Tongue (tissue), 2 donors: ENCODE results near the gene CYP17A1. TPM values are rescaled to one million over a fixed set of nuclear protein-coding genes. Genes with fewer than 3 reads are reported as not detected.
A peak's percentile ranks its signal among the peaks of the same experiment; 100 is the strongest.
"Not testable (repeated sequence)": the region's sequence is repeated elsewhere in the genome, so short reads cannot be mapped to it uniquely, and the experiment has no call there.

Experiments
- DNase-seq: peaks from one replicate; pipeline ENCODE4 v3.0.0-alpha.2; 2015
- total RNA-seq: library from RNA; depleted of rRNA; stranded (reverse); fragments of >200 nt; gene quantifications from one replicate; pipeline ENCODE4 v1.2.3, GENCODE V29; 2014

CYP17A1 gene
- total RNA-seq, 1 donor from 2014 or later, result not detected

DNA sequence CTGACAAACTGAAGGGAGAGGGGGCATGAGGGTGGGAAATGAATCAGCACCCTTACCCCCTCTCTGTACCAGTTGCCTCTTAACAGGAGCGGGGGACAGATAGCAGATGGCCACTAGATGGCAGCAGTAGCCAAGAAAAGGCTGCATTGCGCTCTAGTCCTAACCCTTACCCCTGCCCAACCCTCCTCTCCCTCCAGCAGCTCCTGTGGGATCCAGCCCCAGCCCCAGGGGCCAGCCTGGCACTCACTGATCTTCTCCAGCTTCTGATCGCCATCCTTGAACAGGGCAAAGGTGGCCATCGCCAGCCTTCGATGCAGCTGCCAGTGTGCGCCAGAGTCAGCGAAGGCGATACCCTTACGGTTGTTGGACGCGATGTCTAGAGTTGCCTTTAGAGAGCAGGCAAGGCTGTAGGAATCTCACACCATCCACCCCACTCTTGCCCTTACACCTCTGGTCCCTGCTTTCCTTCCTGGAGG, 2.2 kb downstream of the CYP17A1 start:
- DNase-seq, result peak; percentile 90

- no peak for DNase-seq
These were observed 3.1 kb downstream of the CYP17A1 start for GRCh38 chr10:102834143-102834542.

DNA sequence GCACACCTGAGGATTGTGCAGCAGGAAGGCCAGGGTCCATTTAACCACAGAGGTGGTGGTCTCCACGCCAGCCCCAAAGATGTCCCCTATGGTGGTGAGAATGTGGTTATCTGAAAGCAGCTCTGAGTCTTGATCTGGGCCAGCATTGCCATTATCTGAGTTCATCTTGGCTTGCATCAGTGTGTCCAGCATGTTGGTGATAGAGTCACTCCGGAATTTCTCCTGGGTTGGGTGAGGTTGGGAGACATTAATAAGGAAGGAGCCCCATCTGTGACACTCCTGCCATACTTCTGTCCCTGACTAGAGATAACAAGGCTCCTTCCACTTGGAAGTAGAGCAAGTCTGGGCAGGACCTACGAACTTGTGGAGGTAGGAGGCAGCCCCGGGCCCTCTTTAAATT, 4.2 kb downstream of the CYP17A1 start:
- DNase-seq, result no peak

GRCh38 chr10:102832248-102832647, 5.0 kb downstream of the CYP17A1 start:
- no peak for DNase-seq

- DNase-seq, result no peak
These were observed 5.7 kb downstream of the CYP17A1 start for GRCh38 chr10:102831322-102832071.

GRCh38 chr10:102827597-102827975, 9.6 kb downstream of the CYP17A1 start:
- DNase-seq, result no peak

- DNase-seq, result no peak
These were observed 10.9 kb downstream of the CYP17A1 start for GRCh38 chr10:102826148-102826796.

- DNase-seq, result no peak
These were observed 12.5 kb downstream of the CYP17A1 start for GRCh38 chr10:102824664-102825063.

- DNase-seq, result no peak
These were observed 15.0 kb downstream of the CYP17A1 start for GRCh38 chr10:102822222-102822621.

DNA sequence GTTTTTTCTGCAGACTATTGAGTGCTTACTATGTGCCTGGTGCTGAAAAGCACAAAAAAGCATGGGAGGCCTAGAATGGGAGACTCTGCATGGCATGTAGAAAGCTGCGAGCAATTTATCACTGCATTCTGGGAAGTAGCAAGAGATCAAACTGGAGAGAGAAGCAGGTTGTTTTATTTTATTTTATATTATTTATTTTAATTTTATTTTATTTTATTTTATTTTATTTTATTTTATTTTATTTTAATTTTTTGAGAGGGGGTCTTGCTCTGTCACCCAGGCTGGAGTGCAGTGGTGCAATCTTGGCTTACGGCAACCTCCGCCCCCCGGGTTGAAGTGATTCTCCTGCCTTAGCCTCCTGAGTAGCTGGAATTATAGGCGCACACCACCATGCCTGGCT, 17.2 kb downstream of the CYP17A1 start:
- not testable (repeated sequence) for DNase-seq

- DNase-seq, result peak; percentile 60
These were observed 18.2 kb downstream of the CYP17A1 start for GRCh38 chr10:102819054-102819453.

- no peak for DNase-seq
These were observed 20.0 kb downstream of the CYP17A1 start for GRCh38 chr10:102817175-102817574.

GRCh38 chr10:102815790-102816549, 21.2 kb downstream of the CYP17A1 start:
- DNase-seq, result no peak

- peak; percentile 57 for DNase-seq
These were observed 22.1 kb downstream of the CYP17A1 start for GRCh38 chr10:102814873-102815661.

DNA sequence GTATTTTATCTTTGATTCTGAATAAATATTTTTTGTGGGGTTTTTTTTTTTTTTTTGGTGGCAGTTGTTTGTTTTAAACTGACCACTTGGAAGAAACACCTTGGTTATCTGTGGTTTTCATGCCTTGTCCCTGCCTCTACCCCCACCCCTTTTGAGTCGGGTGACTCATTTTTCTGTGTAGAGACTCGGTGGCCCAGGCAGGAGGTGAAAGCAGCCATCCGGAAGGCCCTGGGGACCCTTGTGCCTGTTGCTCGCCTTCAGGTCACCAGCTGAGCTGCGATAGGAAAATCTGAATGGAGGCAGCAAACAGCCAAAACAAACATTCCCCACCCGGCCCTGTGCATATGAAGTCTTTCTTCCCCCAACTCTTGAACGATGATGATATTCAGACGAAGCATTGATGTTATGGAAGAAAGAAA, 22.8 kb downstream of the CYP17A1 start:
- DNase-seq, result no peak

DNA sequence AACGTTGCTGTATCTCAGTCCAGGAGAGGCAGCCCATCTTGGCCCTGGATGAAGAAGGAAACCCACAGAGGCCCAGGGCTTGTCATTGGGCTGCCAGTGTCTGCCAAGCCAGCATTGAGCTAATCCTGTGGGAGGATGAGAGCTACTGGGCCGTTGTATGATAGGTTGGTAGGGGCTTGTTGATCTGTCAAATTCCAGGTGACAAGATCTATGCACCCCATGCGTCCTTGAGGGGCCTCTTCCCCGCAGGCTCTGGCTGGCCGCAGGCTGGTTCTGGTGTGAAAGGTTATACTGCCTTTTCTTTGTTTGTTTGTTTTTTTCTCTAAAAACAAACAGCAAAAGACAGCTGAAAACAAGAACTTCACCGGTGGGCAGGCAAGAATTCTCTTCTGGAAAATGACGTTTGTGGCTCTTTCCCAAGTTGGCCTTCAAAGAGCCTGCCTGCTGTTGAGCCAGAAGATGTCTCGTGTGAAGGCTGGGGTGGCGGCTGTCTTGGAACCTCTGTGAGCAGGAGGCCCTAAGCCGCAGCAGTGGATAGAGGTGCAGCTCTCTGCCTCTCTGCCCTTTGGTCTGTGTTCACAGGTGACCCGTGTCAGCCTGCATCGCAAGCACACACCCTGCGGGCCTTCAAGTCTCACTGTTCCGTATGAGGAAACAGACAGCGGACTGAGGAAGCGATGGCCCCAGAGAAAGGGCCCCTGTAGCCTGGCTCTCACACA, 23.3 kb downstream of the CYP17A1 start:
- no peak for DNase-seq

DNA sequence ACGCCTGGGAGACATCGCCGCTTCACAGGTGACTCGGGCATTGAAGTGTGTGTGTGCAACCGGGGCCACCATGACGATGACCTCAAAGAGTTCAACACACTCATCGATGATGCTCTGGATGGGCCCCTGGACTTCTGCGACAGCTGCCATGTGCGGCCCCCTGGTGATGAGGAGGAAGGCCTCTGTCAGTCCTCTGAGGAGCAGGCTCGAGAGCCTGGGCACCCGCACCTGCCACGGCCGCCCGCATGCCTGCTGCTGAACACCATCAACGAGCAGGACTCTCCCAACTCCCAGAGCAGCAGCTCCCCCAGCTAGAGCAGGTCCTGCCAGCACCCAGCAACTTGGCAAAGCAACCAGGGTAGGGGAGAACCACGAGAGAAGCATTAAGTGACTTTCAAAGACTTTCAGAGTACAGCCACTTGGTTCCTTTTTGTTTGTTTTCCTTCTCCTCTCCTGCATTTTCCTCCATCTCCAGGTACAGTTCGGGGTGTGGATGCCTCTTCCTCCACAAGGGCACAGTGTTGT, 24.1 kb downstream of the CYP17A1 start:
- no peak for DNase-seq

DNA sequence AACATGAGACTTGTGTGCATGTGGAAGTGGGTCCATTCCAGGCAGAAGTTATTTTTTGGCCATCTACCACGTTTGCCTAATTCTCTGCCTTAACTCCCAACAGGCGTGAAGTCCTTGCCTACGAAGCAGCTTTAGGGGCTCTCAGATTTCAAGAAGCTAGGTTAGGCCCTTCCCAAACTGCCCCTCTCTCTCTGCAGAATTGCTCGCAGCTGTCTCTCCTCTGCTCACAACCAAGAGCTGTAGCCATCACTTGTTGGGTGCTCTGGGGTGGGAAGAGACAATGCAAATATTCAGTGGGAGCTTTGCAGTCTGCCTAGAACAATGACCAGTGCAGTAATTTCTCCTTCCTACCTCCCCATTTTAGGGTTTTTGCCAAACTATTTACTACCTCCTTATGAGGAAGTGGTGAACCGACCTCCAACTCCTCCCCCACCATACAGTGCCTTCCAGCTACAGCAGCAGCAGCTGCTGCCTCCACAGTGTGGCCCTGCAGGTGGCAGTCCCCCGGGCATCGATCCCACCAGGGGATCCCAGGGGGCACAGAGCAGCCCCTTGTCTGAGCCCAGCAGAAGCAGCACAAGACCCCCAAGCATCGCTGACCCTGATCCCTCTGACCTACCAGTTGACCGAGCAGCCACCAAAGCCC, 24.9 kb downstream of the CYP17A1 start:
- peak; percentile 87 for DNase-seq

- no peak for DNase-seq
These were observed 25.9 kb downstream of the CYP17A1 start for GRCh38 chr10:102811346-102811745.

GRCh38 chr10:102808380-102808779, 28.8 kb downstream of the CYP17A1 start:
- DNase-seq, result no peak
